NCI-H1417 (cell line): Measurements from ENCODE around the gene WFDC1.

Experiments
- DNase-seq, 3 experiments: peaks; one replicate each; lab custom pipeline; 2025; lab: John Stamatoyannopoulos, UW

Gene WFDC1

DNA sequence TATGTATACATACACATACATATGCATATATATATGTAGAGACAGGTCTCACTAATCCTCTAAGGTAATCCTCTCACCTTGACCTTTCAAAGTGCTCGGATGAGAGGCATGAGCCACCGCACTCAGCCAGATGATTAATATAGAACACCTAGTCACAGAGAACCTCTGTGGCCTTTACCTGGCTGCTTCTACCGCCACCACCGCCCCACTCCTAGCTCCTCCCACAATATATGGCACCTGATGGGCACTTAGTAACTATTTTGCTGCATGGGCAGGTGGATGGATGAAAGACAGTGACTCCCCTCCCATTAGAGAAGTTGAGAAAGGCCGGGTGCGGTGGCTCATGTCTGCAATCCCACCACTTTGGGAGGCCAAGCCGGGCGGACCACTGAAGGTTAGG, 57.0 kb downstream of the WFDC1 start:
- no peak for DNase-seq

DNA sequence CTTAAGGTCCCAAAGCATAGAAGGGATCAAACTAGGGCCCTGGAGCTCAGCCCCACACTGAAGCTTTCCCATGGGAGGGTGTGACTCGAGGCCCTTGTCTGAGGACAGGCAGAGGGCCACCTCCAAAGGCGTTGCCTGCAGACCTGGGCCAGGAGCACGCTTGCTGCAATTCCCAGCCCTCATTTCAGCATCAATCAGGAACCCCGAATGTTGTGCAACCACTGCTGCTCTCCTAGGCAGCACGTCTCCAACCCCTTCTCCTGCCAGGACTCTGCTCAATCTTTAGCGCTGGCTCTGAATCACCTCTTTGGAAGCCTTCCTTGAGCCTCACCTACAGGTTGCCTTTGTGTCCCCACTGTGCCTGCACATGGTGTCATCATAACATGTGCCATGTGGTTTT, 59.6 kb downstream of the WFDC1 start:
- no peak for DNase-seq

DNA sequence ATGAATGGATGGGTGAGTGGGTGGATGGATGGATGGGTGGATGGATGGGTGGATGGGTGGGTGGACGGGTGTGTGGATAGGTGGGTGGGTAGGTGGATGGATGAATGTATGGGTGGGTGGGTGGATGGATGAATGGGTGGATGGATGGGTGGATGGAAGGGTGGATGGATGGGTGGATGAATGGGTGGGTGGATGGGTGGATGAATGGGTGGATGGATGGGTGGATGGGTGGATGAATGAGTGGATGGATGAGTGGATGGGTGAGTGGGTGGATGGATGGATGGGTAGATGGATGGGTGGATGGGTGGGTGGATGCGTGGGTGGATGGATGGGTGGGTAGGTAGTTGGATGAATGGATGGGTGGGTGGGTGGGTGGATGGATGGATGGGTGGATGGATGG, 60.5 kb downstream of the WFDC1 start:
- no peak for DNase-seq

DNA sequence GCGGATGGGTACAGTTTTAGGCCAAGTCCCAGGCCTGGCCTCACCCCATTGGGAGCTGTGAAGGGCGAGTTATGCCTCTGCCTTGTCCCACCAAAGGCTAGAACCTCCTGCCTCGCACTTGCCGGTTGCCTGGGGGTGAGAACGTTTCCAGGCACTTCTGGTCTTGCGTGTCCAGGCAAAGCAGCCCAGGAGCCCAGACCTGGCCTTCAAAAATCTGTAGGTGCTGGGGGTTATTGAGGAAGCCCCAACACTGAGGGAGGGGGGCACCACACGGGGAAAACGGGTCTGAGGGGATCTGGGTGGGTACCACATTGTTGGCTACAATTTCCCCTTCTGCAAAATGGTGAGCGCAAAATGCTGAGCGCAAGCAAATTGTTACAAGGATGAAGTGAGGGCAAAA, 61.5 kb downstream of the WFDC1 start:
- no peak for DNase-seq

DNA sequence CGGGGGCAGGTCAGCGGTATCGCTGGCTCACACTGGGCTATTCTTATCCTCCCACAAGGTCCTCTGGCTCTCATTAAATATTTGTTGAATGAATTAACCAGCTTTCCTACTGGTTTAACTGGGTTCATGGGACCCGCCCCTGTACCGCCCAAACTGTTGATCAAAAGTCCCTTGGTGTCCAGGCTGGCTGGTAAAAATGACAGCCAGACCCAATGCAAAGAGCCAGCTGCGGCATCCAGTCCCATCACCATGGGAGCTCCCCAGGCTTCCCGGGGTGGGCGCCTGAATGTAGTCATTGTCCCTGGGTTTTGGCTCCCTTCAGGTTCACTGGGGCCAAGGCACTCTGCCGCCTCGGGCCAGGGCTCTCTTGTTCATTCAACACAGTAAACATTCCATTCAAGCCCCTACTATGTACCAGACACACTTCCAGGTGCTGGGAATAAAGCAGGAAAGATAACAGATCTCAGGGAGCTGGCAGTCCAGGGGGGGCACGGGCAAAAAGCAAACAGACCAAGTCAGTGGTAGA, 62.0 kb downstream of the WFDC1 start:
- DNase-seq: peak in 2 of 3 experiments; percentile 39 to 67

DNA sequence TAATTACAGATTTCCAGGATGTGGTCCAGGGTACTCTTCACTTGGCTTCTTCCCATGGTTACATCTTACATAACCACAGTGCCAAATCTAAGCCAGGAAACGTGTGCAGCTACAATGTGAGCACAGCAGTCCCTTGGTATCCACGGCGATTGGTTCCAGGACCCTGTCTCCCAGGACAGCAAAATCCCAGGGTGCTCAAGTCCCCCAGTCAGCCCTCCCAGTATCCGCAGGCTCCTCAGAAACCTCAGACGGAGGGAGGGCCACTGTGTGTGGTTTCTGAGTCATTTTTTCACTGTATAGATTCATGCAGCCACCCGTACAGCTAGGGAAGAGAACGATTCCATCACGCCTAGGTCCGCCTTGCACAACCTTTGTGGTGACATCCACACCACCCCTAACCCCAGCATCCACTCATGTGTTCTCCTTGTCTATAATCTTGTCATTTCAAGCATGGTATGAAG, 62.5 kb downstream of the WFDC1 start:
- peak in 1 of 3 experiments; percentile 65 for DNase-seq

DNA sequence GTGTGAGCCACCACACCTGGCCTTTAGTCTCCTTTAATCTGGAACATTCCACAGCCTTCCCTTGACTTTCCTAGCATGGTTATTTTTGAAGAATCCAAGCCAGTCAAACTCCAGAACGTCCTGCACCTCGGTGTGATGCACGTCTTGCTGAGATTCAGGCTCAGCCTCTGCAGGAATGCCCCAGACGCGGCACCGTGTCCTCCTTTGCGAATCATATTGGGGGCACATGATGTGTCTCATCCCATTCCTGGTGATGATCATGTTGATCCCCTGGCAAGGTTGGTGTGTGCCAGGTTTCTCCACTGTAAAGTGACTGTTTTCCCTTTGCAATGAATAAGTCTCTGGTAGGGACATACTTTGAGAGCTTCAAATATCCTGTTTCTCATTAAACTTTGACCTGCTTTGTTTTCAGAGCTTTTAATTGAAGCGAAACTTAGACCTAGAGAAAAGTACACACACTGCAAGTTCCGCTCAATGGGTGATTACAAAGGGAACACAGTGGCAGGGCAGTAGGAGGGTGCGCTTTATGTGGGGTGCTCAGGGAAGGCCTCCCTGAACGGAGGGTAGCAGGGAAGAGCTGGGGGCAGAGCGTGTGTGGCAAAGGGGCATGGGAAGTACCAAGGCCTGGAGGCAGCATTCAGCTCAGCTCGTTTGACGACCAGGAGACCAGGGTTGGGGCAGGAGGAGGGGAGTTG, 64.1 kb downstream of the WFDC1 start:
- DNase-seq: no peak

DNA sequence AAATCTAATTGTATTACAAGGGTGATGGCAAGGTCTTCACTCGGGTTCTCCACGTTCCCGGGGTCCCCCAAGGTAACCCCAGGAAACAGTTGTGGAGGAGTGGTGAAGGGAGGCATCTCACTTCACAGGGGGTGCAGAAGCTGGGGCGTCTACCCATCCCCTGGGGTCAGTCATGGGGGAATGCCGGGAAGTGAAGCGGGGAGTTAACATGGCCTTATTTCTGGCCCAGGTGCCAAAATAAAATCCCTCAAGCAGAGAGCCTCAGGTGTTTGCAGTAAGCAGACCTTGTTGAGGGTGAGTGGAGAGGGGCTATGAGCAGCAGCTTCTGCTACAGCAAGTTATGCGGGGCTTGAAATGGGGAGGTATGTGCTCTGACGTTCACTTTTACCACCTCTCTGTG, 64.6 kb downstream of the WFDC1 start:
- DNase-seq: no peak

DNA sequence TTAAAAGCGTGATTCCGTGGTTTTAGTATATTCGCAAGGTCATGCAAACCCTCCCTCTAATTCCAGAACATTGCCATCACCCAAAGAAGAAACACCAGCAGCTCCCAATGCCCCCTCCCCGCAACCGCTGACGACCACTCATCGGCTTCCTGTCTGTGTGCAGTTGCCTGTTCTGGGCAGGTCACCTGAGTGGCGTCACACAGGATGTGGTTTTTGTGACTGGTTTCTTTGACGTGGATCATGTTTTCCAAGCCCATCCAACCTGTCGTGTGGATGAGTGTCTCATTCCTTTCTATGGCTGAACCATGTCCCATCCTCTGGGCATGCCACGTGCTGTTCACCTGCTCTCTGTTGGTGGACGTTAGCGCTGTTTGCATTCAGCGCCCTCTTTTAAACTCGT, 65.5 kb downstream of the WFDC1 start:
- DNase-seq: no peak

DNA sequence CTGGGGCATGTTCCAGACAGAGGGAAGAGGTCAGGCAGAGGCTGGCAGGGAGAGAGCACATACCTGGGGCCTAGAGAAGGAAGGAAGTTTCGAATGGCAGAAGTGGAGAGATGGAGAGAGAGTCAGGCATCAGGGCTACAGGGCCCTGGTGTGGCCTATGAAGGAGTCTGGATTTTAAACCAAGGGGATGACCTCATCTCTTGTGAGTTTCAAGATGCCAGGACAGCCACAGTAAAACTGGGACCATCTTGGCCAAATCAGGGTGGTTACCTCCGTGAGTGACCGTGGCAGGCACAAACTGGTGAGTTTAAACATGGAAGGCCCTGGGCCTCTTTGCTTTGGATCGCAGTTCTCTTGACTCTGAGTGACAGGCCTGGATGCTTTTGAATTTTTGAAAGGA, 66.1 kb downstream of the WFDC1 start:
- no peak for DNase-seq

DNA sequence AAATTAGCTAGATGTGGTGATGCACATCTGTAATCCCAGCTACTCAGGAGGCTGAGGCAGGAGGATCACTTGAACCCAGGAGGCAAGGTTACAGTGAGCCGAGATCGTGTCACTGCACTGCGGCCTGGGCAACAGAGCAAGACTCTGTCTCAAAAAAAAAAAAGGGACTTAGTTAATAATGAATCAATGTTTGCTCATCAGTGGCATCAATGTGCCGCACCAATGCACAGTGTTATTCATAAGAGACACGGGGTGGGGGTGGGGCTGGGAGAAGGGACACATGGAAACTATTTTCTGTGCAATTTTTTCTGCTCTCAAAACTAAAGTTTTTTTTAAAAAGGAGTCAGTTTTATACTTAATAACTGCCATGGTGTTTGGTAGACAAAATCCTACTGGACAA, 66.9 kb downstream of the WFDC1 start:
- no peak for DNase-seq

DNA sequence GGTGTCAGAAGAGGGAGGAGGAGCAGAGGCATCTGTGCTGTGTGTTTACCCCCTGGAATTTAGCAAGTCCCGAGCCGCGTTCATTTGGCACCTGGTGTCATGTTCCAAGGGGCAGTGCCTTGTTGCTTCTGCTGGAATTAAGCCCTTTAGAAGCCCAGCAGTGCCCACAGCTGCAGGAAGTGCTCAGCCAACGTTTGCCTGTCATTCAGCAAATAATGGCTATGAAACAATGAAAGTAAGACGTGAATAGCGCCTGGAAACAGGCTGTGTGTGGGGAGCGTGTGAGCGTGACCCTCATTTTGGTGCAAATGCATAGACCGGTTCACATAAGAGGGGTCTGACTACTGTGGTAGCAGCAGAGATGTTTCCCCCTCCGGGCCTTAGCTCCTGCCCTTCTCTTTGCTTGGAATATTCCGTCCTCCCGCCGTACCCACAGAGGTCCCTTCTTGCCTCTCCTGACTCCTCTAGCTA, 67.8 kb downstream of the WFDC1 start:
- DNase-seq: peak; percentile 9 to 69 (median 29)

DNA sequence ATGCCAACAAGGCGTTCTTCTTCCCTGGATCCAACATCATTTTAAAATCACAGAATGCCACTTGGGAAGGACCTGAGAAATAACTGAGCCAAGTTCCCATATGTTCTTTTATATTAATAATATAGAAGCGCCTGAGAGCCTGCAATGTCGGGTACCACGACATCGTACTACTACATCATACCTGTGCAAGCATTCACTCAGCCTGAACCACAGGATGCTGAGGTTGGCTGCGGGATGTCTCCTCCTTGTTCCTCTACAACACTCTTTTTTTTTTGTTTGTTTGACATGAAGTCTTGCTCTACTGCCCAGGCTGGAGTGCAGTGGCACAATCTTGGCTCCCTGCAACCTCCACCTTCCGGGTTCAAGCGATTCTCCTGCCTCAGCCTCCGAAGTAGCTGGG, 71.5 kb downstream of the WFDC1 start:
- DNase-seq: no peak

DNA sequence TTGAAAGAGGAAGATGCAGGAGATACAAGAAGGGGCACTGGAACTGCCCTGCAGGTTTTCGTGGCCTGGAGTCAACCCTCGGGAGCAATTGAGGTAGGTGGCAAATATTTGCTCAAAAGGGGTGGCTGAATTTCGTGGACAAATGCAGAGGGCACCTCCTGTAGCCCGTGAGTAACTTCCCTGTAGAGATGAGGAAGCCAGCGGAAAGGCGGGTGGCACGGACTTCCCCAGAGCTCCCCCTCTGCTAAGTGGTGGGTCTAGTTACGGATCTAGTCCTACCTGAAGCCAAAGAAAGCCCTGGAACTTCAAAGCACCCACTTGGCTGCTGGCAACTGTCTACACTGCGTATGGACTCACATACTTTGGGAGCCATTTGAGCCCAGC, 72.6 kb downstream of the WFDC1 start:
- DNase-seq: no peak

DNA sequence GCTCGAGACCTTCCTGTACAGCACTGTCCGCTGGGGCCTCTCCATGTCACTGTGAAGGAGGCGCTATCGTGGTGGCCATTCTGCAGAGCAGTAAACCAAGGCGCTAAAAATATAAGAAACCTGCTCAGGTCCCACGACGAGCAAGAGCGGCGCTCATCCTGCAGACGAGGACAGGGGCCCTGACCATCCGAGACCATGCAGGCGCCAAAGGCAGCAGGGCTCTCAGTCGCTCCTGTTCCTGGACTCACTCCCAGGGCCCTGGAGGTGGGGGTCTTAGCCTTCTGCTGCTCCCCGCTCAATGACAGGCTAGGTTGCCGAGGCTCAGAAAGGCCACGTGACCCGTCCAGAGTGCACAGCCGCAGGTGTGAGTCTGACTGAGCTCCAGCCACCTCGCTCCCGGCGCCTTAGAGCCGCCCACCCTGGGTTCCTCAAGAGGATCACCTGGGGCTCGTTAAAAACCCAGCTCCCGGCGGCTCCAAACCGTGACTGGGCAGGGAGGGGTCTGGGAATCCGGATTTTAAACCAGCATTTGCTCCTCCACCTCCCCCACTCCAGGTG, 73.2 kb downstream of the WFDC1 start:
- peak; percentile 54 to 74 (median 74) for DNase-seq

DNA sequence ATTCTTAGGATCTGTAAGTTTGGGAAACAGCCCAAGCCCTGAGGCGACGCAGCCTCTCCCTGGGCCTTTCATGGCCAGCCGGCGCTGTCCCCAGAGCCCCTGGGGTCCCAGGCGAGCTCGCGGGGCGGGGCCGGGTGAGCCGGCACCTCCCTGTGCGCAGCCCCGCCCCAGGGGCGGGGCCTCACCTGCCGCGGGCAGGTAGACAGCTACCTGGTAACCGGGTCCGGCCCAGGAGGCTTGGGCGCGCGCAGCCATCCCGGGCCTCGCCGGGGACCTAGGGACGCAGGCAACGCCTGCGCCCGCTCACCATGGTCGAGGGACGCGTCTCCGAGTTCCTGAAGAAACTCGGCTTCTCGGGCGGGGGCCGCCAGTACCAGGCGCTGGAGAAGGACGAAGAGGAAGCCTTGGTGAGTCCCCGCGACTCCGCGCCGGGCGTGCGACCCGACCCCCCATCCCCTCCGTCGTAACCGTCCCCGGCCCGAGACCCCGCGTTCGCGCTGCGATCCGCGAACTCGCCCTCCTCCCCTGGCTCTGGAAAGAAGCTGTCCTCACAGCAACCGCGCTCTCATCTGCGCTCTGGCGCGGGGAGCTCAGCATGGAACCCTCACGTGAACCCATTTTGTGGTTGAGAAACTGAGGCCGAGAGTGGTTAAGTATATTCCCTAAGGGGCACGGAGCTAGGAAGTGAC, 73.8 kb downstream of the WFDC1 start, which contains the start of gene ATP2C2:
Gene ATP2C2, plus strand, starts transcription at position 231 of the 689 bp plus-strand sequence. Its CDS starts 78 bp downstream, at position 309.
- DNase-seq: peak; percentile 50 to 74 (median 58)

DNA sequence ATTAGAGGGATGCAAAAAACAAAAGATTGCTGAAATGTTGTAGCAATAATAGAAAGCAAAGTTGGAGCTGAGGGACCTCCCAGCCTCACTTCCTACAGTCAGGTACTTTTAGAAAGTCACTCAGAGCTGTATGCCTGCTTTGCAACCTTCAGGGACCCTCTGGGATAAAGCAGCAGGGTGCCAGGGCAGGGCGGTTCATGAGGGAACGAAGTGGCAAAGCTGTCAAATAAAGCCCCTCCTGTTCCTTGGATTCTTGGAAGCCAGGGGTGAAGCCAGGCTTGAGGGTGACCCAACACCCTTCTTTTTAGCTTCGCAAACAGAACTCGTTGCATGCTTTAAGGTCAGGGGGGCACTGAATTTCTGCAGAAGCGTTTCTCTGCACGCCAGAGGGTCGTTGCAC, 74.4 kb downstream of the WFDC1 start:
- no peak for DNase-seq

DNA sequence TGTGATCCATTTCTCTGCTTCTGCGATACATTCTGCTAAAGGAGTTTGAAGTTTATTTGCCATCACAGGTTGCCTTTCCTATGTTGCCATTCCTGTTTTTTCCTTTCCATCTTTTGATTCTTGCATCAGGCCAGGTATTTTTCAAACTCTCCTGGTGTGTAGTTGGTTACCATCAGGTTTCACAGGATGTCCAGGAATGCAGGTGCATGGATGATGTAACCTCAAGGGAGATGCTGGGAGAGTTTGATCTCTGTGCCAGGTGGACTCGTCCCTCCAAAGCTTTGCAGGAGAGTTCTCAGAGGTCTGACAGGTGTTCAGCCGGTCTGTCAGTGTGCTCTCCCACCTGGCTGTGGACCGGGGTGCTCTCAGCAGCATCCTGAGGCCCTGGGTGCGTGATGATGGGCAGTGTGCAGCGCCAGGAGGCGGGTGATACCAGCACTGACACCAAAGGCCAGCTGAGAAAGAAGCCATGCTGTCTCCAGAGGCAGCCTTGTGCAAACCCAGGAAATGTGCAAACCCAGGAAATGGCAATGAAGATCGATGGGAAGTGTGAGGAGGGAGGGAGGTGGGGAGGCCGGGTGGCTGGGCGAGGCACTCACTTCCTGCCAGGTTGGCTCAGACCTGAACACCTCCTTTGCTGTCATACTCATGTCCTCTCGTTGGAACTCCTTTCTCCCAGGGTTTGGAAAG, 75.4 kb downstream of the WFDC1 start:
- peak in 2 of 3 experiments; percentile 34 to 54 for DNase-seq

DNA sequence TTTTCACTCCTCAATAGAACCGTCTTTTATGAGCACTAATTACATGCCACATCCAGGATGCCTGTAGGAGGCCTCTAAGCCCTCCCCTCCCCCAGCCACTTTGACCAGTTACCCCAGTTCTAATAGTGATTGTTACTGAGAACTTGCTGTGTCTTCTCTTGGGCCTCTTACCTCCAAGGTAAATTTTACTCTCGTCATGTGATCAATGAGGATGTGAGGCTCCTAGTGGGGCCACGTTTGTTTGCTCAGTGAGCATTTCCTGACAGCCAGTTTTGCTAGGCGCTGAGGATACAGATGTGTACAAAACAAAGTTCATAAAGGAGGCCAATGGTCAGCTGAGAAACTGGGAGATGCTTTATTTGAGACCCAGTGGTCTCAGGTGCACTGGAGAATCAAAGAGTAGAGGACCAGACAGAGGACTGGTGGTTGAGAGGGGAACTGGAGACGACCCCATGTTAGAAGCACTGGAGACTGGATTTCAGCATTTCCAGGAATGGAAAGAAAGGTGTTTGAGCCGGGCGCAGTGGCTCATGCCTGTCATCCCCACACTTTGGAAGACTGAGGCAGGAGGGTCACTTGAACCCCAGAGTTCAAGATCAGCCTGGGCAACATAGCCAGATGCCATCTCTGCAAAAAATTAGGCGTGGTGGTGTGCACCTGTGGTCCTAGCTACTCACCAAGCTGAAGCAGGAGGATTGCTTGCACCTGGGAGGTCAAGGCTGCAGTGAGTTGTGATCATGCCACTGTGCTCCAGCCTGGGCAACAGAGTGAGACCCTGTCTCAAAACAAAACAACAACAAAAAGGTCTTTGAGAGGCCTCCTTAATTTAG, 76.3 kb downstream of the WFDC1 start:
- peak in 1 of 3 experiments; percentile 38 for DNase-seq

DNA sequence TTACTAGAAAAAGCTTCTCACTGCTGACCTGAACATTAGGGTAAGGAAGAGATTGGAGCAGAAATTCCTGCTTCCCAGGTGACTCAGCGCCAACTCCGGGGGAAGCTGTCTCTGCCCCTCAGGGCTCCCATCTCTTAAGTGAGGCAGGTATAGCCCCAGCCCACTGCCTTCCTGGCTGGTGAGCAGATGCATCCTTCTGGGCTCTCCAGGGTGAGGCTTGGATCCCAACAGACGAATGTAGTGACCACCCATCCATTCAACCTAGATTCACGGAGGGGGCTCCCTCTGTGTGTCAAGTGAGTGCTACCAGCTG, 76.8 kb downstream of the WFDC1 start:
- DNase-seq: no peak

DNA sequence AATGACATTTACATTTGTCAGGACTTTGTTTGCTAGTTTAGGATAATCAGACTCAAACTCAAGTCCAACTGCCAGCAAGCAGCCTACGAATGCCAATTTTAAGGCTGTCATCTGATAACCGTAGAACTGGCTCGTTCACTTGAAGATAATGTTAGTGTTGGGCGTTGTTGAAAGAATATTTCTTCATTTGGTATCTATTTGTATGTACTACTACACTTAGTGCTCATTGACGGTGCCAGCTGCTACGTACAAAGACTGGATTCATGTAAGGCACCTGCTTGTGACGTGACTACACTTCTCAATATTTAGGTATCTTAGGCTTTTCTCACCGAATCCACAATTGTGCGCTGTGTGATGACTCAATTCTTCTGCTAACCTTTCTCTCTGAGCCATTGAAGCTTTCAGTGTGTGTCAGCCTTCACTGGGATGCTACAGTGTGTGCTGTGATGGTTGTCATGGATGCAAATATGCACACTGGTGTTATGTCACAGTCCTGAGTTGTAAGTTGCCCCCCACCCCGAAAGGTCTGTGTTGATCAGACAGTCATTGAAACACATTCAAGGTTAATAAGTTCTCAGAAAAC, 79.3 kb downstream of the WFDC1 start:
- no peak for DNase-seq
